HCT116 (cell line): ENCODE measurements around the gene ERBB4. TPM values are rescaled to one million over a fixed set of nuclear protein-coding genes. Genes with fewer than 3 reads are reported as not detected.

Experiments used
- ATAC-seq: fragments of 200-7000 bp; cut with Tn5 transposase; 2 replicates; pipeline ENCODE4 v1.9.1; 2020; ENCODE audit warnings: mild to moderate bottlenecking, moderate library complexity
- BruUV-seq: library from RNA; stranded (reverse); fragments of 400-500 nt; replicated peaks from 2 replicates; lab custom pipeline; 2021; lab: Mats Ljungman, UMichigan
- CTCF ChIA-PET: fragments of 300-600 bp; sonication (Branson Sonifier 250); formaldehyde crosslinking; loops from one replicate; lab custom pipeline; 2021; ENCODE audit warnings: antibody characterized with exemption; lab: Charles Lee
- POLR2A ChIA-PET: fragments of 300-600, 350-600 bp; sonication (Branson Sonifier 250); formaldehyde crosslinking; loops from one replicate; lab custom pipeline; 2021; ENCODE audit warnings: antibody characterized with exemption; lab: Charles Lee
- RAD21 ChIA-PET, 2 experiments: fragments of 300-600 bp; sonication (Branson Sonifier 250); formaldehyde crosslinking; loops; one replicate each; lab custom pipeline; 2023; ENCODE audit warnings: low total read pairs in 2 of 2; ENCODE audit not compliant: uncharacterized antibody in 2 of 2, unreplicated experiment in 2 of 2, low non-redundant PET in 1 of 2; lab: Charles Lee
- DNase-seq: peaks from one replicate; pipeline ENCODE4 v3.0.0-alpha.2; 2010; ENCODE audit warnings: low read depth, low spot score
- H2AFZ ChIP-seq: fragments of 200-600 bp; shearing (Covaris generic), sonication (generic); 2 replicates; pipeline ENCODE4 v1.6.1; 2017; ENCODE audit warnings: low read depth, mixed run types, mixed read lengths, antibody characterized with exemption, low read length; ENCODE audit not compliant: poor library complexity, severe bottlenecking
- H3K27ac ChIP-seq: 2 replicates; pipeline ENCODE4 v1.5.1; 2012; ENCODE audit warnings: low read depth, low read length
- H3K27me3 ChIP-seq: fragments of 200-600 bp; sonication (generic); 2 replicates; pipeline ENCODE4 v1.6.1; 2016; ENCODE audit warnings: mixed run types, low read length, mixed read lengths; ENCODE audit not compliant: insufficient read depth
- H3K36me3 ChIP-seq, 2 experiments: fragments of 200-500 bp in 1 of 2; fragments of 200-600 bp in 1 of 2; sonication (Bioruptor generic) in 1 of 2; sonication (generic) in 1 of 2; 2 replicates each; pipeline versions ENCODE4 v1.5.1 to v1.6.1; 2014 to 2016; ENCODE audit warnings: low read length in 2 of 2, inconsistent platforms in 1 of 2, mixed read lengths in 1 of 2, mixed run types in 1 of 2; ENCODE audit not compliant: insufficient read depth in 2 of 2, control insufficient read depth in 1 of 2
- H3K4me1 ChIP-seq, 2 experiments: fragments of 200-600 bp in 1 of 2; sonication (generic) in 1 of 2; 2 replicates each; pipeline versions ENCODE4 v1.5.1 to v1.6.1; 2012 to 2017; ENCODE audit warnings: low read length in 2 of 2, inconsistent platforms in 1 of 2, mild to moderate bottlenecking in 1 of 2, mixed read lengths in 1 of 2, mixed run types in 1 of 2, moderate library complexity in 1 of 2; ENCODE audit not compliant: insufficient read depth in 2 of 2, control insufficient read depth in 1 of 2
- H3K4me2 ChIP-seq: fragments of 200-600 bp; sonication (generic); 2 replicates; pipeline ENCODE4 v1.6.1; 2017; ENCODE audit warnings: mixed run types, low read length, mixed read lengths
- H3K4me3 ChIP-seq, 2 experiments: fragments of 200-600 bp in 1 of 2; sonication (generic) in 1 of 2; replicated peaks in 1 of 2; 2 replicates each; pipeline ENCODE4 v1.5.1; 2011 to 2016; ENCODE audit warnings: low read length in 2 of 2, control low read depth in 1 of 2, low read depth in 1 of 2, mild to moderate bottlenecking in 1 of 2, mixed read lengths in 1 of 2, mixed run types in 1 of 2
- H3K79me2 ChIP-seq: fragments of 200-600 bp; sonication (generic); 2 replicates; pipeline ENCODE4 v1.6.1; 2017; ENCODE audit warnings: mild to moderate bottlenecking, mixed run types, low read length, moderate library complexity, mixed read lengths; ENCODE audit not compliant: insufficient read depth
- H3K9ac ChIP-seq: fragments of 200-600 bp; sonication (generic); 2 replicates; pipeline ENCODE4 v1.6.1; 2016; ENCODE audit warnings: low read length, mixed read lengths
- H3K9me2 ChIP-seq: fragments of 200-600 bp; sonication (generic), shearing (Covaris generic); 2 replicates; pipeline ENCODE4 v1.6.1; 2017; ENCODE audit warnings: mixed run types, mild to moderate bottlenecking, moderate library complexity; ENCODE audit not compliant: insufficient read depth
- H3K9me3 ChIP-seq, 2 experiments: fragments of 200-500 bp in 1 of 2; fragments of 200-600 bp in 1 of 2; sonication (Bioruptor generic) in 1 of 2; sonication (generic) in 1 of 2; 2 replicates each; pipeline ENCODE4 v1.6.1; 2014 to 2017; ENCODE audit warnings: low read length in 2 of 2, mixed read lengths in 2 of 2, inconsistent platforms in 1 of 2, low read depth in 1 of 2, mild to moderate bottlenecking in 1 of 2, mixed run types in 1 of 2, moderate library complexity in 1 of 2; ENCODE audit not compliant: control insufficient read depth in 1 of 2, insufficient read depth in 1 of 2
- H4K20me1 ChIP-seq: fragments of 200-600 bp; sonication (generic), shearing (Covaris generic); 2 replicates; pipeline ENCODE4 v1.6.1; 2017; ENCODE audit warnings: mixed run types, mild to moderate bottlenecking, moderate library complexity; ENCODE audit not compliant: insufficient read depth
- ATF3 ChIP-seq: IDR thresholded peaks from 2 replicates; pipeline ENCODE4 v1.6.1; 2012
- CBX3 ChIP-seq: IDR thresholded peaks from 2 replicates; pipeline ENCODE4 v1.6.1; 2012; ENCODE audit warnings: low read depth
- EGR1 ChIP-seq: IDR thresholded peaks from 2 replicates; pipeline ENCODE4 v1.6.1; 2012; ENCODE audit warnings: low read depth
- EZH2phosphoT487 ChIP-seq: fragments of 200-600 bp; IDR thresholded peaks from 2 replicates; pipeline ENCODE4 v1.6.1; 2018; ENCODE audit warnings: antibody characterized with exemption, borderline replicate concordance
- JUND ChIP-seq: IDR thresholded peaks from 2 replicates; pipeline ENCODE4 v1.6.1; 2012
- POLR2A ChIP-seq: IDR thresholded peaks from 2 replicates; pipeline ENCODE4 v1.7.0; 2011; ENCODE audit warnings: borderline replicate concordance; ENCODE audit not compliant: insufficient read depth, insufficient read length; ENCODE audit errors: extremely low read depth
- POLR2AphosphoS5 ChIP-seq: IDR thresholded peaks from 2 replicates; pipeline ENCODE4 v1.6.1; 2011; ENCODE audit warnings: mild to moderate bottlenecking, low read depth, low read length, moderate library complexity
- RAD21 ChIP-seq: IDR thresholded peaks from 2 replicates; pipeline ENCODE4 v1.6.1; 2012; ENCODE audit warnings: low read depth, mild to moderate bottlenecking
- REST ChIP-seq: IDR thresholded peaks from 2 replicates; pipeline ENCODE4 v1.6.1; 2012; ENCODE audit warnings: low read depth
- SIN3A ChIP-seq: IDR thresholded peaks from 2 replicates; pipeline ENCODE4 v1.6.1; 2012; ENCODE audit warnings: low read depth
- SP1 ChIP-seq: IDR thresholded peaks from 2 replicates; pipeline ENCODE4 v1.6.1; 2012; ENCODE audit warnings: low read depth
- SRF ChIP-seq: IDR thresholded peaks from 2 replicates; pipeline ENCODE4 v1.6.1; 2012; ENCODE audit warnings: low read depth
- ZFX ChIP-seq: fragments of 450-650 bp; IDR thresholded peaks from 2 replicates; pipeline ENCODE4 v1.6.1; 2017
- intact Hi-C: fragments of 100-400 bp; cut with micrococcal nuclease; formaldehyde crosslinking; loops from 2 replicates; pipeline ENCODE4 v1.10.0; 2022
- total RNA-seq: library from RNA; stranded (reverse); gene quantifications from one replicate; pipeline ENCODE4 v1.2.1, GENCODE V29; 2021; ENCODE audit not compliant: unreplicated experiment

ERBB4 gene
- total RNA-seq, 1 experiment from 2014 or later = 0.10 TPM

GRCh38 chr2:211437396-211437795 lies 1101.2 kb downstream of the ERBB4 start:
- ChIA-PET CTCF (no interaction called here), RAD21 (no interaction called here), POLR2A (no interaction called here)
- no TSS peak for BruUV-seq
- TF ChIP-seq SRF (no peak), ATF3 (no peak), POLR2AphosphoS5 (no peak), SIN3A (no peak), EGR1 (no peak), RAD21 (no peak), EZH2phosphoT487 (no peak), CBX3 (no peak), ZFX (no peak), JUND (no peak), SP1 (no peak), REST (no peak), POLR2A (no peak)
- Histone ChIP-seq H3K4me2 (no peak overlapping the region), H3K9me3 (no peaks in the 10 kb centered on the region), H3K36me3 (no peaks in the 10 kb centered on the region), H3K9me2 (no peaks in the 10 kb centered on the region), H2AFZ (no peak overlapping the region), H3K4me3 (no peak overlapping the region), H3K4me1 (no peaks in the 10 kb centered on the region), H3K27ac (no peak overlapping the region), H4K20me1 (no peaks in the 10 kb centered on the region), H3K27me3 (no peaks in the 10 kb centered on the region), H3K9ac (no peak overlapping the region), H3K79me2 (no peaks in the 10 kb centered on the region)
- ATAC-seq (no peak), DNase-seq (no peak)
- intact Hi-C loops = no loop called here
